ENCODE data around the gene GFAP. TPM values are rescaled to one million over a fixed set of nuclear protein-coding genes. Genes with fewer than 3 reads are reported as not detected.

Gene GFAP
- total and polyA plus RNA-seq, 12 donors: 0.39 to 9.1 (median 1.4) TPM; not detected in 1

DNA sequence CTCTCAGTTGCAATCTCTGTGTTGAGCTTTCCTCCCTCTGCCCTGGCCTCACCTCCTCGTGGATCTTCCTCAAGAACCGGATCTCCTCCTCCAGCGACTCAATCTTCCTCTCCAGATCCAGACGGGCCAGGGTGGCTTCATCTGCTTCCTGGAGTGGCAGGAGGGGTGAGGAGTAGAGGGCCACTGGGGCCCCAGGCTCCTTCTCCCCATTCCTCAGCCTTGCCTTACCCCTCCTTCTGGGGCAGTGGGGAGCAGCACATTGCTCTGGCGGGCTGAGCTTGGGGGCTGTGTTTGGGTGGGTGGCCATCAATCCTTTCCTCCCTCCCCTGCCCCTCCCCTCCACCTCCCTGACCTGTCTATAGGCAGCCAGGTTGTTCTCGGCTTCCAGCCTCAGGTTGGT lies 1.6 kb downstream of the GFAP start:
- intact Hi-C loops (cut with DNase I): loop anchor here in 1 of 2 donors (10.0 kb wide), 1 partner anchor 191 kb away; no protein-coding TSS in a partner anchor
- Histone ChIP-seq H3K9me3 (replicated peaks in 1 of 3) (no peaks in the 10 kb centered on the region), H3K4me3 (no peak overlapping the region), H3K4me1 (replicated peaks in 1 of 2) (peaks cover 9 to 27% of the 10 kb centered on the region in 2 donors), H3K36me3 (replicated peaks in 1 of 2) (no peaks in the 10 kb centered on the region), H3K27ac (no peak overlapping the region), H3K27me3 (no peaks in the 10 kb centered on the region)
- DNase-seq: peak in 1 of 7 donors; percentile 4
- no peak for TF ChIP-seq POLR2A (IDR thresholded peaks at IDR 0.05)
- TF ChIP-seq, protein P1, sequence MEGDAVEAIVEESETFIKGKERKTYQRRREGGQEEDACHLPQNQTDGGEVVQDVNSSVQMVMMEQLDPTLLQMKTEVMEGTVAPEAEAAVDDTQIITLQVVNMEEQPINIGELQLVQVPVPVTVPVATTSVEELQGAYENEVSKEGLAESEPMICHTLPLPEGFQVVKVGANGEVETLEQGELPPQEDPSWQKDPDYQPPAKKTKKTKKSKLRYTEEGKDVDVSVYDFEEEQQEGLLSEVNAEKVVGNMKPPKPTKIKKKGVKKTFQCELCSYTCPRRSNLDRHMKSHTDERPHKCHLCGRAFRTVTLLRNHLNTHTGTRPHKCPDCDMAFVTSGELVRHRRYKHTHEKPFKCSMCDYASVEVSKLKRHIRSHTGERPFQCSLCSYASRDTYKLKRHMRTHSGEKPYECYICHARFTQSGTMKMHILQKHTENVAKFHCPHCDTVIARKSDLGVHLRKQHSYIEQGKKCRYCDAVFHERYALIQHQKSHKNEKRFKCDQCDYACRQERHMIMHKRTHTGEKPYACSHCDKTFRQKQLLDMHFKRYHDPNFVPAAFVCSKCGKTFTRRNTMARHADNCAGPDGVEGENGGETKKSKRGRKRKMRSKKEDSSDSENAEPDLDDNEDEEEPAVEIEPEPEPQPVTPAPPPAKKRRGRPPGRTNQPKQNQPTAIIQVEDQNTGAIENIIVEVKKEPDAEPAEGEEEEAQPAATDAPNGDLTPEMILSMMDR (IDR thresholded peaks at IDR 0.05): no peak
- 59 to 81% (median 63%) methylated on average over 4 to 6 of the region's 6 CpGs for WGBS, 4 donors

DNA sequence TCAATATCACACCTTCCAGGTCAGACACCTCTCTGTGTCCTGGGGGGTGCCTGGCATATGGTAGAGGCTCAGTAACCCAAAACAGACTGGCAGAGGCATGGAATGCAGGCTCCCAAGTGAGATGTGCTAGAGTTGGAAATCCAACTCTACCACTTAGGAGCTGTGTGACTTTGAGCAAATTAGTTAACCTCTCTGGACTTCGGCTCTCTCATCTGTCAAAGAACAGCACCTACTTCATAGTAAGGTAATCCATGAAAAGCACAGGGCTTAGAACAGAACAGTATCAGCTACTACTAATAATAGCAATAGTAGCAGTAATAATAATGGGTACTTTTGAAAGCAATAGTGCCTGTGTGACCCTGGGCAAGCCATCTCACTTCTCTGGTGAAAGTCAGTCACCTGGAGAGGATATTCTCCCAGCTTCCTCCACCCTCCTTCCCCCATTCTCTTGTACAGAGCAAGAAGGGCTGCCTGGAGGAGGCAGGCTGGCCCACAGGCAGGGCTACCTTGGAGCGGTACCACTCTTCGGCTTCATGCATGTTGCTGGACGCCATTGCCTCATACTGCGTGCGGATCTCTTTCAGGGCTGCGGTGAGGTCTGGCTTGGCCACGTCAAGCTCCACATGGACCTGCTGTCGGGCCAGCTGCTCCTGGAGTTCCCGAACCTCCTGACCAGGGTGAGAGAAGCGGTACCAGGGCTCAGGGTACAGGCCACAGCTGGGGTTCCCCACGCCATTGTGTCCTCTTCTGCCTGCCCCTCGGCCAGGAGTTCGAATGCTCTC lies 2.3 kb downstream of the GFAP start:
- Histone ChIP-seq H3K9me3 (replicated peaks in 1 of 3) (no peaks in the 10 kb centered on the region), H3K36me3 (replicated peaks in 1 of 2) (no peaks in the 10 kb centered on the region), H3K27ac (no peak overlapping the region), H3K4me1 (replicated peaks in 1 of 2) (peaks cover 9 to 27% of the 10 kb centered on the region in 2 donors), H3K27me3 (no peaks in the 10 kb centered on the region), H3K4me3 (no peak overlapping the region)
- no peak for DNase-seq
- WGBS, 4 donors: 86 to 91% (median 89%) methylated on average over 10 to 14 of the region's 14 CpGs
- no peak for TF ChIP-seq POLR2A (IDR thresholded peaks at IDR 0.05)
- TF ChIP-seq, protein P1 (IDR thresholded peaks at IDR 0.05): no peak
- intact Hi-C loops (cut with DNase I): loop anchor here in 1 of 2 donors (10.0 kb wide), 1 partner anchor 192 kb away; no protein-coding TSS in a partner anchor

DNA sequence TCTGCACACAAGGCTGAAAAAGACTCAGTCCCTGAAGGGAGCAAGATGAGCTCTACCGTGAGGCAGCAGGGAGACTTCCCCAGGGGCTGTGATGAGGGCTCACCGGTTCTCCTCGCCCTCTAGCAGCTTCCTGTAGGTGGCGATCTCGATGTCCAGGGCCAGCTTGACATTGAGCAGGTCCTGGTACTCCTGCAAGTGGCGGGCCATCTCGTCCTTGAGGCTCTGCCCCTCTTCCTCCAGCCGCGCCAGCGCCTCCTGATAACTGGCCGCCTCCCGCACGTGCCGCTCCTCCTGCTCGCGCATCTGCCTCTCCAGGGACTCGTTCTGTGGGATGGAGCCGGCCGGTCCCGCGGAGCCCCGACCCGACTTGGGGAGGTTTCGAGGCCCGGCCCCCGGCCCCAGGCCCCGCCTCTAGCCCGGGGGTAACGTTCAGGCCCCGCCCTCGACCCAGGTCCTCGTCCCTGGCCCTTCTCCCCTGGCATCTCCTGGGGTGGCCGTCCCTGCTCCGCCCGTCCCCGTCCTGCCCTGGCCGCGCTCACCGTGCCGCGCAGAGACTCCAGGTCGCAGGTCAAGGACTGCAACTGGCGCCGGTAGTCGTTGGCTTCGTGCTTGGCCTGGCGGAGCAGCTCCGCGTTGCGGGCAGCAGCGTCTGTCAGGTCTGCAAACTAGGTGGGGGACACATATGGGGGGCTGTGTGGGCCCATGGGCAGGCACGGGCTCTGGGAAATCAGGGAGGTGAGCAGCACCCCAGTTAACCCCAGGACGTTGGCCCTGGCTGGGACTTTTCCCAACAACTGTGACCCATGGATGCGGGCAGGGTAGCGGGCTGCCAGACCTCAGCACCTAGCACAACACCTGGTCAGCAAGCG lies 3.9 kb downstream of the GFAP start:
- 10 to 68% (median 12%) methylated on average over 4 to 56 of the region's 56 CpGs for WGBS, 4 donors
- peak overlapping the region in 1 of 4 donors; percentile 52 for H3K4me3 ChIP-seq
- peak; percentile 61 to 88 (median 83) for DNase-seq

More for the DNA sequence above, 3.9 kb downstream of the GFAP start:
- no peaks in the 10 kb centered on the region for H3K9me3 ChIP-seq (replicated peaks in 1 of 3)
- TF ChIP-seq, protein P1 (IDR thresholded peaks at IDR 0.05): peak; percentile 24 to 64 (median 44)
- TF ChIP-seq POLR2A (IDR thresholded peaks at IDR 0.05): no peak
- no peak overlapping the region for H3K27ac ChIP-seq
- H3K27me3 ChIP-seq: no peaks in the 10 kb centered on the region
- no peaks in the 10 kb centered on the region for H3K36me3 ChIP-seq (replicated peaks in 1 of 2)
- peaks cover 0 to 16% of the 10 kb centered on the region in 2 donors for H3K4me1 ChIP-seq (replicated peaks in 1 of 2)
- intact Hi-C loops (cut with DNase I): loop anchor here in 1 of 2 donors (10.0 kb wide), 1 partner anchor 193 kb away; no protein-coding TSS in a partner anchor
